ENCODE measurements around the gene LCN10.

- TF ChIP-seq CTCF (IDR thresholded peaks at IDR 0.05) (no peak), POLR2AphosphoS5 (IDR thresholded peaks at IDR 0.05; ENCODE audit: low read depth, low read length) (no peak)
Observed at GRCh38 chr9:136692185-136693134, 50.3 kb downstream of the LCN10 start.
